Right atrium auricular region (tissue), 2 donors: ENCODE measurements around the gene GRK5. TPM values are rescaled to one million over a fixed set of nuclear protein-coding genes. Genes with fewer than 3 reads are reported as not detected.
A peak's percentile ranks its signal among the peaks of the same experiment; 100 is the strongest.

ENCODE experiments used
- DNase-seq: peaks from one replicate; pipeline ENCODE4 v3.0.0-alpha.2; 2019; ENCODE audit warnings: low spot score
- H3K27ac ChIP-seq, 2 donors: fragments of 200-600 bp; sonication (generic); 1 replicate in 1 of 2; 2 replicates in 1 of 2; pipeline ENCODE4 v1.5.1; 2016 to 2019
- H3K27me3 ChIP-seq, 2 donors: fragments of 200-600 bp; sonication (generic); one replicate each; pipeline versions ENCODE4 v1.5.1 to v1.6.0; 2017 to 2019
- H3K36me3 ChIP-seq: fragments of 200-600 bp; sonication (generic); one replicate; pipeline ENCODE4 v1.5.1; 2016
- H3K4me1 ChIP-seq, 2 donors: fragments of 200-600 bp; sonication (generic); one replicate each; pipeline versions ENCODE4 v1.5.1 to v1.6.0; 2017 to 2019
- H3K4me3 ChIP-seq, 2 donors: fragments of 200-600 bp; sonication (generic); 1 replicate in 1 of 2; 2 replicates in 1 of 2; pipeline ENCODE4 v1.5.1; 2017 to 2019; ENCODE audit warnings: mild to moderate bottlenecking in 1 of 2, moderate library complexity in 1 of 2
- H3K9me3 ChIP-seq, 2 donors: fragments of 200-600 bp; sonication (generic); one replicate each; pipeline ENCODE4 v1.5.1; 2019
- CTCF ChIP-seq, 2 donors: fragments of 200-600 bp; sonication (generic); IDR thresholded peaks; one replicate each; pipeline ENCODE4 v1.5.1; 2019; ENCODE audit warnings: antibody characterized with exemption in 2 of 2
- total RNA-seq, 2 donors: library from RNA; depleted of rRNA; stranded (reverse); fragments of >200 nt; gene quantifications; one replicate each; pipeline ENCODE4 v1.1.0, GENCODE V29; 2016

The GRK5 gene
- total RNA-seq, 2 donors from 2014 or later: 19.2 to 53.8 TPM

- Histone ChIP-seq H3K27me3 (no peaks in the 10 kb centered on the region), H3K27ac (peak overlapping the region in 1 of 2 donors; percentile 9), H3K4me3 (no peak overlapping the region), H3K4me1 (peaks cover 0 to 44% of the 10 kb centered on the region in 2 donors), H3K9me3 (no peaks in the 10 kb centered on the region), H3K36me3 (no peaks in the 10 kb centered on the region)
- no peak for TF ChIP-seq CTCF (IDR thresholded peaks at IDR 0.05)
- no peak for DNase-seq
Observed at GRCh38 chr10:119309423-119309770, 102.0 kb downstream of the GRK5 start.

GRCh38 chr10:119310806-119311205 is 103.4 kb downstream of the GRK5 start:
- H3K36me3 ChIP-seq: no peaks in the 10 kb centered on the region
- H3K4me1 ChIP-seq: peaks cover 0 to 54% of the 10 kb centered on the region in 2 donors
- no peak overlapping the region for H3K27ac ChIP-seq
- H3K27me3 ChIP-seq: no peaks in the 10 kb centered on the region
- no peak for DNase-seq
- no peak for TF ChIP-seq CTCF (IDR thresholded peaks at IDR 0.05)
- H3K9me3 ChIP-seq: no peaks in the 10 kb centered on the region
- no peak overlapping the region for H3K4me3 ChIP-seq

- H3K27me3 ChIP-seq: no peaks in the 10 kb centered on the region
- DNase-seq: no peak
- H3K36me3 ChIP-seq: no peaks in the 10 kb centered on the region
- no peak overlapping the region for H3K27ac ChIP-seq
- H3K9me3 ChIP-seq: no peaks in the 10 kb centered on the region
- no peak overlapping the region for H3K4me3 ChIP-seq
- peaks cover 0 to 59% of the 10 kb centered on the region in 2 donors for H3K4me1 ChIP-seq
- no peak for TF ChIP-seq CTCF (IDR thresholded peaks at IDR 0.05)
Observed at GRCh38 chr10:119312241-119312640, 104.9 kb downstream of the GRK5 start.

- Histone ChIP-seq H3K4me3 (no peak overlapping the region), H3K36me3 (no peaks in the 10 kb centered on the region), H3K9me3 (no peaks in the 10 kb centered on the region), H3K27ac (peak overlapping the region in 1 of 2 donors; percentile 79), H3K27me3 (no peaks in the 10 kb centered on the region), H3K4me1 (peaks cover 0 to 66% of the 10 kb centered on the region in 2 donors)
- no peak for TF ChIP-seq CTCF (IDR thresholded peaks at IDR 0.05)
- no peak for DNase-seq
Observed at GRCh38 chr10:119313024-119313423, 105.7 kb downstream of the GRK5 start.

GRCh38 chr10:119313644-119314043 is 106.3 kb downstream of the GRK5 start:
- Histone ChIP-seq H3K36me3 (no peaks in the 10 kb centered on the region), H3K4me1 (peaks cover 0 to 67% of the 10 kb centered on the region in 2 donors), H3K27ac (peak overlapping the region; percentile 72 to 79), H3K27me3 (no peaks in the 10 kb centered on the region), H3K9me3 (no peaks in the 10 kb centered on the region), H3K4me3 (no peak overlapping the region)
- TF ChIP-seq CTCF (IDR thresholded peaks at IDR 0.05): no peak
- no peak for DNase-seq

GRCh38 chr10:119314061-119314460 is 106.7 kb downstream of the GRK5 start:
- Histone ChIP-seq H3K4me3 (no peak overlapping the region), H3K4me1 (peaks cover 0 to 67% of the 10 kb centered on the region in 2 donors), H3K9me3 (no peaks in the 10 kb centered on the region), H3K27ac (peak overlapping the region; percentile 72 to 79), H3K36me3 (no peaks in the 10 kb centered on the region), H3K27me3 (no peaks in the 10 kb centered on the region)
- TF ChIP-seq CTCF (IDR thresholded peaks at IDR 0.05): no peak
- no peak for DNase-seq
